HepG2 (cell line): ENCODE results near the gene ING5. TPM values are rescaled to one million over a fixed set of nuclear protein-coding genes. Genes with fewer than 3 reads are reported as not detected.

Source experiments
- CC2D1A ChIP-seq: sonication (generic); formaldehyde crosslinking; IDR thresholded peaks from 2 replicates; pipeline ENCODE4 v1.8.1; 2023; ENCODE audit warnings: mild to moderate bottlenecking, missing genetic modification reagents
- CSRNP1 ChIP-seq: sonication (generic); formaldehyde crosslinking; IDR thresholded peaks from 2 replicates; pipeline ENCODE4 v1.8.1; 2023; ENCODE audit warnings: mild to moderate bottlenecking, missing genetic modification reagents
- HHEX ChIP-seq: IDR thresholded peaks from 2 replicates; pipeline ENCODE4 v1.6.1; 2016; ENCODE audit warnings: control low read depth
- HNRNPLL ChIP-seq: fragments of 200-400 bp; formaldehyde crosslinking; IDR thresholded peaks from 2 replicates; pipeline ENCODE4 v1.6.1; 2017; ENCODE audit warnings: mild to moderate bottlenecking, low read depth, low read length; ENCODE audit not compliant: poor library complexity, severe bottlenecking
- LBX2 ChIP-seq: sonication (generic); formaldehyde crosslinking; IDR thresholded peaks from 2 replicates; pipeline ENCODE4 v1.5.0; 2020; ENCODE audit warnings: missing genetic modification reagents, mild to moderate bottlenecking, borderline replicate concordance
- PHF21A ChIP-seq: sonication (generic); formaldehyde crosslinking; IDR thresholded peaks from 2 replicates; pipeline ENCODE4 v1.5.0; 2020; ENCODE audit warnings: mild to moderate bottlenecking, missing genetic modification reagents
- SKIL ChIP-seq: sonication (generic); formaldehyde crosslinking; IDR thresholded peaks from 2 replicates; pipeline ENCODE4 v1.8.0; 2022; ENCODE audit warnings: missing genetic modification reagents, mild to moderate bottlenecking, moderate library complexity, borderline replicate concordance
- THRA ChIP-seq: sonication (generic); formaldehyde crosslinking; IDR thresholded peaks from 2 replicates; pipeline ENCODE4 v1.4.0; 2020; ENCODE audit warnings: missing genetic modification reagents, borderline replicate concordance
- TRAFD1 ChIP-seq: sonication (generic); formaldehyde crosslinking; IDR thresholded peaks from 2 replicates; pipeline ENCODE4 v1.5.1; 2020; ENCODE audit warnings: missing genetic modification reagents, mild to moderate bottlenecking, borderline replicate concordance
- U2AF2 ChIP-seq: fragments of 200-400 bp; formaldehyde crosslinking; IDR thresholded peaks from 2 replicates; pipeline ENCODE4 v1.6.1; 2017; ENCODE audit warnings: low read depth, mild to moderate bottlenecking, low read length
- ZNF121 ChIP-seq: sonication (generic); formaldehyde crosslinking; IDR thresholded peaks from 2 replicates; pipeline ENCODE4 v1.5.0; 2020; ENCODE audit warnings: mild to moderate bottlenecking, missing genetic modification reagents
- ZNF142 ChIP-seq: sonication (generic); formaldehyde crosslinking; IDR thresholded peaks from 2 replicates; pipeline ENCODE4 v1.4.0; 2020; ENCODE audit warnings: missing genetic modification reagents
- ZNF563 ChIP-seq: sonication (generic); formaldehyde crosslinking; IDR thresholded peaks from 2 replicates; pipeline ENCODE4 v1.8.0; 2022; ENCODE audit warnings: mild to moderate bottlenecking, moderate library complexity, missing genetic modification reagents
- ZNF7 ChIP-seq: IDR thresholded peaks from 2 replicates; pipeline ENCODE4 v1.6.1; 2016; ENCODE audit warnings: missing biosample characterization, missing genetic modification reagents
- polyA plus RNA-seq, 8 experiments: library from polyadenylated mRNA; depleted of rRNA in 3 of 8; stranded (reverse) in 7 of 8; unstranded in 1 of 8; fragments of >200 nt; fragmentation: Illumina TruSeq in 4 of 8; extraction: Trizol in 4 of 8; gene quantifications; 2 replicates each; pipeline versions ENCODE4 v1.2.1 to v1.2.3, GENCODE V29; 2011 to 2016; ENCODE audit warnings: low read depth in 4 of 8, missing spikeins in 1 of 8, mixed read lengths in 1 of 8; ENCODE audit not compliant: insufficient read depth in 1 of 8
- total RNA-seq, 5 experiments: library from RNA; depleted of rRNA; stranded (reverse); fragments of >200 nt; fragmentation: Illumina TruSeq; extraction: Trizol; gene quantifications; 2 replicates each; pipeline ENCODE4 v1.2.3, GENCODE V29; 2016; ENCODE audit warnings: low read depth in 1 of 5

ING5 gene
- total and polyA plus RNA-seq, 2 of the 13 experiments (the other 11 are each of a cell fraction or from before 2014, with no cell fraction given) = 61.9 to 71.9 TPM

GRCh38 chr2:241771286-241772062, 69.6 kb downstream of the ING5 start (continued):
- TF ChIP-seq TRAFD1 (CRISPR knock-in tag) (peak; percentile 76; the same call in 1 of the 2 replicates), U2AF2 (no peak), CSRNP1 (CRISPR knock-in tag) (peak; percentile 67; the same call in 1 of the 2 replicates), HHEX (CRISPR knock-in tag) (peak; percentile 4; the same call in 1 of the 2 replicates), ZNF121 (CRISPR knock-in tag) (no peak), SKIL (CRISPR knock-in tag) (no peak; the same call in 1 of the 2 replicates), PHF21A (CRISPR knock-in tag) (peak; percentile 72; the same call in 1 of the 2 replicates), THRA (peak; percentile 70), CC2D1A (CRISPR knock-in tag) (peak; percentile 83; the same call in 1 of the 2 replicates), ZNF563 (CRISPR knock-in tag) (peak; percentile 92), HNRNPLL (peak; percentile 72), ZNF142 (CRISPR knock-in tag) (peak; percentile 53; the same call in 1 of the 2 replicates), ZNF7 (CRISPR knock-in tag) (peak; percentile 27; the same call in 1 of the 2 replicates), LBX2 (CRISPR knock-in tag) (peak; percentile 96)
